Smooth muscle cell of the pulmonary artery (primary cell): ENCODE data around the gene EIF4A2. TPM values are rescaled to one million over a fixed set of nuclear protein-coding genes. Genes with fewer than 3 reads are reported as not detected.

ENCODE experiments used
- total RNA-seq: library from RNA; depleted of rRNA; stranded (reverse); fragments of >200 nt; gene quantifications from 2 replicates; pipeline ENCODE4 v1.2.3, GENCODE V29; 2014

Gene EIF4A2
- 670 and 759 TPM in 2 replicates for total RNA-seq

GRCh38 chr3:186783058-186783730 is at the start of gene EIF4A2:
Gene EIF4A2 (plus strand): TSS chr3:186783577. CDS start chr3:186783611, 34 bp downstream.

GRCh38 chr3:186806089-186807055 is 23.0 kb downstream of the EIF4A2 start, which contains the start of gene RFC4:
Gene RFC4 (minus strand): TSS chr3:186806482. CDS start chr3:186804713, 1,769 bp downstream.

Other genes starting within 250 kb of the EIF4A2 start
- gene CRYGS, start 239.2 kb upstream of the EIF4A2 start, total RNA-seq = 0.89 and 1.1 TPM in 2 replicates
- gene TBCCD1, start 216.2 kb upstream of the EIF4A2 start, total RNA-seq = 14.0 and 15.2 TPM in 2 replicates
- 56.6 and 59.0 TPM in 2 replicates for gene DNAJB11, start 212.9 kb upstream of the EIF4A2 start, total RNA-seq
- gene AHSG, start 170.5 kb upstream of the EIF4A2 start, total RNA-seq = not detected in 2 replicates
- not detected in 2 replicates for gene FETUB, start 143.2 kb upstream of the EIF4A2 start, total RNA-seq
- not detected in 2 replicates for gene HRG, start 117.6 kb upstream of the EIF4A2 start, total RNA-seq
- not detected in 2 replicates for gene KNG1, start 66.2 kb upstream of the EIF4A2 start, total RNA-seq
- gene RFC4, start 22.9 kb downstream of the EIF4A2 start, total RNA-seq = 11.1 and 12.6 TPM in 2 replicates
- not detected in 2 replicates for gene ADIPOQ, start 59.1 kb downstream of the EIF4A2 start, total RNA-seq
- 19.7 and 22.6 TPM in 2 replicates for gene ST6GAL1, start 146.9 kb downstream of the EIF4A2 start, total RNA-seq